SK-N-SH treated with all-trans-retinoic acid at 6 μM for 48 hours (cell line): ENCODE data around the gene OR10A3.

Source experiments
- ATAC-seq: fragments of 200-7000 bp; cut with Tn5 transposase; 3 replicates; pipeline ENCODE4 v1.9.1; 2020; ENCODE audit warnings: mild to moderate bottlenecking, moderate library complexity
- ARNTL ChIP-seq: fragments of 450-650 bp; formaldehyde crosslinking; IDR thresholded peaks from 2 replicates; pipeline ENCODE4 v1.5.0; 2020; ENCODE audit warnings: low read depth, mild to moderate bottlenecking, moderate library complexity, borderline replicate concordance
- BACH2 ChIP-seq: fragments of 250-450 bp; sonication (Bioruptor Pico); IDR thresholded peaks from 2 replicates; pipeline ENCODE4 v1.9.0; 2021; ENCODE audit warnings: mild to moderate bottlenecking, borderline replicate concordance
- CSDC2 ChIP-seq: fragments of 250-450 bp; sonication (Bioruptor Pico); IDR thresholded peaks from 2 replicates; pipeline ENCODE4 v1.5.0; 2020; ENCODE audit warnings: mild to moderate bottlenecking, moderate library complexity
- ESRRG ChIP-seq: fragments of 250-450 bp; sonication (Bioruptor Pico); IDR thresholded peaks from 2 replicates; pipeline ENCODE4 v1.6.1; 2021; ENCODE audit warnings: mild to moderate bottlenecking
- GLIS3 ChIP-seq: fragments of 250-450 bp; sonication (Bioruptor Pico); IDR thresholded peaks from 2 replicates; pipeline ENCODE4 v1.5.0; 2020; ENCODE audit warnings: mild to moderate bottlenecking, moderate library complexity
- ISL1 ChIP-seq: fragments of 250-450 bp; sonication (Bioruptor Pico); IDR thresholded peaks from 2 replicates; pipeline ENCODE4 v2.1.2; 2022; ENCODE audit warnings: mild to moderate bottlenecking, moderate library complexity
- OSR1 ChIP-seq: fragments of 250-450 bp; sonication (Bioruptor Pico); IDR thresholded peaks from 2 replicates; pipeline ENCODE4 v1.8.0; 2022; ENCODE audit warnings: moderate library complexity, mild to moderate bottlenecking, inconsistent platforms
- PPARA ChIP-seq: fragments of 250-450 bp; sonication (Bioruptor Pico); IDR thresholded peaks from 2 replicates; pipeline ENCODE4 v1.5.0; 2020; ENCODE audit warnings: mild to moderate bottlenecking, borderline replicate concordance
- RARB ChIP-seq: fragments of 250-450 bp; sonication (Bioruptor Pico); IDR thresholded peaks from 2 replicates; pipeline ENCODE4 v1.8.0; 2021; ENCODE audit warnings: mild to moderate bottlenecking, moderate library complexity
- SNAI2 ChIP-seq: fragments of 250-450 bp; sonication (Bioruptor Pico); IDR thresholded peaks from 2 replicates; pipeline ENCODE4 v1.5.0; 2020; ENCODE audit warnings: mild to moderate bottlenecking, moderate library complexity
- TCF4 ChIP-seq: fragments of 250-450 bp; sonication (Bioruptor Pico); IDR thresholded peaks from 2 replicates; pipeline ENCODE4 v1.8.0; 2021; ENCODE audit warnings: mild to moderate bottlenecking, moderate library complexity, borderline replicate concordance
- TOX ChIP-seq: fragments of 250-450 bp; sonication (Bioruptor Pico); IDR thresholded peaks from 2 replicates; pipeline ENCODE4 v1.8.0; 2021; ENCODE audit warnings: mild to moderate bottlenecking, moderate library complexity, borderline replicate concordance
- ZC3H10 ChIP-seq: fragments of 250-450 bp; sonication (Bioruptor Pico); IDR thresholded peaks from 2 replicates; pipeline ENCODE4 v1.5.1; 2021; ENCODE audit warnings: mild to moderate bottlenecking, moderate library complexity
- ZFP3 ChIP-seq: fragments of 250-450 bp; sonication (Bioruptor Pico); IDR thresholded peaks from 2 replicates; pipeline ENCODE4 v1.5.0; 2020; ENCODE audit warnings: mild to moderate bottlenecking, moderate library complexity
- ZFP30 ChIP-seq: fragments of 450-650 bp; formaldehyde crosslinking; IDR thresholded peaks from 2 replicates; pipeline ENCODE4 v1.5.0; 2022; ENCODE audit warnings: mild to moderate bottlenecking, moderate library complexity
- ZNF565 ChIP-seq: fragments of 450-650 bp; formaldehyde crosslinking; conservative IDR thresholded peaks from 2 replicates; pipeline ENCODE4 v1.5.0; 2020; ENCODE audit warnings: low read depth, mild to moderate bottlenecking, moderate library complexity
- ZNF70 ChIP-seq: fragments of 450-650 bp; formaldehyde crosslinking; IDR thresholded peaks from 2 replicates; pipeline ENCODE4 v1.5.0; 2020; ENCODE audit warnings: mild to moderate bottlenecking, moderate library complexity
- ZNF8 ChIP-seq: fragments of 450-650 bp; formaldehyde crosslinking; IDR thresholded peaks from 2 replicates; pipeline ENCODE4 v1.5.0; 2020; ENCODE audit warnings: mild to moderate bottlenecking, moderate library complexity
- TF ChIP-seq, protein P1 (sequence below): fragments of 250-450 bp; sonication (Bioruptor Pico); IDR thresholded peaks from 2 replicates; pipeline ENCODE4 v1.8.0; 2021; ENCODE audit warnings: low read depth, mild to moderate bottlenecking, moderate library complexity, borderline replicate concordance
- TF ChIP-seq, protein P2 (sequence below): fragments of 250-450 bp; sonication (Bioruptor Pico); IDR thresholded peaks from 2 replicates; pipeline ENCODE4 v1.8.0; 2020; ENCODE audit warnings: mild to moderate bottlenecking, moderate library complexity, borderline replicate concordance
- TF ChIP-seq, protein P3 (sequence below): fragments of 250-450 bp; sonication (Bioruptor Pico); IDR thresholded peaks from 2 replicates; pipeline ENCODE4 v1.5.1; 2021; ENCODE audit warnings: mild to moderate bottlenecking, moderate library complexity
- TF ChIP-seq, protein P4 (sequence below): fragments of 250-450 bp; sonication (Bioruptor Pico); IDR thresholded peaks from 2 replicates; pipeline ENCODE4 v1.5.0; 2020; ENCODE audit warnings: mild to moderate bottlenecking, moderate library complexity

Gene OR10A3

DNA sequence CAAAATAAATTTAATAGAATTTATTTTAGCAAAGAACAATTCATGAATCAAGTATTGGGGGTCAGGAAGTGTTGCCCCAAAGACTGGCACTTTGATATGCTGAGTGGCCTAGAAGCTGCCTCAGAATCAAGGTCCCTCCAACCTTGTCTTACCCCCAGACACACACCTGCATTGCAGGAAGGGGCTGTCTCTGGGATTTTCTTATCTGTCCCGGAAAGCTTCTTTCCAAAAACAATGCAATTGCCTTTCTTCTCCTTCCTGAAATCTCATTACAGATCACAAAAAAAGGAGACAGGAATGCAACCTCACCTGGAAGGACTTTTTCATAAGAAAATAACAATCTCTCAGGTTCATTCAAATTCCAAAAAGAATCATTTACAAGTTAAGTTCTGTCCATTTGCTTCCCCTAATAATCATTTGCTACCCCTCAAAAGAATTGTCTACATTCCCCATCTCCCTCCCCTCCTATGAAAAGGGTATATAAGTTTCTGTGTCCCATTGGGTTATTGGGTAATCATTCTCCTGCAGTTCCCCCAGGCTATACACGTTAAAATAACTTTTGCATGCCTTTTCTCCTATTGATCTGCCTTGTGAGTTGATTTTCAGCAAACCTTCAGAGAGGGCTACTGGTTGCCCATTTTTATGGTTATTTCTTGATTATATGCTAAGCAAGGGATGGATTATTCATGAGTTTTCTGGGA is 31.8 kb downstream of the OR10A3 start:
- no peak for TF ChIP-seq TOX
- TF ChIP-seq OSR1 (CRISPR knock-in tag): no peak
- TF ChIP-seq, protein P1, sequence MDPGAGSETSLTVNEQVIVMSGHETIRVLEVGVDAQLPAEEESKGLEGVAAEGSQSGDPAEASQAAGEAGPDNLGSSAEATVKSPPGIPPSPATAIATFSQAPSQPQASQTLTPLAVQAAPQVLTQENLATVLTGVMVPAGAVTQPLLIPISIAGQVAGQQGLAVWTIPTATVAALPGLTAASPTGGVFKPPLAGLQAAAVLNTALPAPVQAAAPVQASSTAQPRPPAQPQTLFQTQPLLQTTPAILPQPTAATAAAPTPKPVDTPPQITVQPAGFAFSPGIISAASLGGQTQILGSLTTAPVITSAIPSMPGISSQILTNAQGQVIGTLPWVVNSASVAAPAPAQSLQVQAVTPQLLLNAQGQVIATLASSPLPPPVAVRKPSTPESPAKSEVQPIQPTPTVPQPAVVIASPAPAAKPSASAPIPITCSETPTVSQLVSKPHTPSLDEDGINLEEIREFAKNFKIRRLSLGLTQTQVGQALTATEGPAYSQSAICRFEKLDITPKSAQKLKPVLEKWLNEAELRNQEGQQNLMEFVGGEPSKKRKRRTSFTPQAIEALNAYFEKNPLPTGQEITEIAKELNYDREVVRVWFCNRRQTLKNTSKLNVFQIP (CRISPR knock-in tag): no peak
- no peak for ATAC-seq

DNA sequence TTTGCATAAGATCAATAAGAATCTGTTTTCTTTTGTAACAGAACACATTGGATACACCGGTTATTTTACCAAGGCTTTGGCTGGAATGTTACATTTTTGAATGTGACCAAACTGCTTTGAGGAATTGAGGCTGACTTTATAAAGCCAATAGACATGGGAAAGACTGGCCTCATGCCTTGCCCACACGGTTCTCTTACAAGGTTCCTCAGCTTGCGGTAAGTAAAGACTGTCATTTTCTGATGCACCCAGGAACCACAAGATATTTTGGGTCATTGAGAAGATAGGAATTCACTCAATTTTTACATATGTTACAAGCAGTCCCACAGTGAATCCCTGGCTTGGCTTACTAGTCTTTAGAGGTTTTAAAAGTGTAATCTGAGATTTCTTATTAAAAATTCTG is 34.4 kb downstream of the OR10A3 start:
- no peak for TF ChIP-seq ISL1 (CRISPR knock-in tag)
- TF ChIP-seq, protein P1 (CRISPR knock-in tag): no peak
- no peak for ATAC-seq

DNA sequence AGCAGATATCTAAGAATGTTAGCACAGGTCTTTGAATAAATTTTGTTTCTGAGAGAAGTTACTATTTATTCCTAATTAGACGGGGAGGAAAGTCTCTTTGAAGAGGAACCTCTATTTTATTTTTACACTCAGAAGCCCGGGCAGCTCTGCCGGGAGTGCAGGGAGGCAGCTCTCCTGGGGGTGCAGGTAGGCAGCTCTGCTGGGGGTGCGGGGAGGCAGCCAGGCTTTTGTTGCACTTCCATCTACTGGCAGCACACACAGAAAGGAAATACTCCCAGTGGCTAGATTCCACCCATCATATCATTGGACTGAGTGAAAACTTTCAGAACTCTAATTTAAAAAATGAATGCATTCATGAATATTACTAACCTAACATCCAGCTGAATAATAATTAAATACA is 35.0 kb downstream of the OR10A3 start:
- no peak for ATAC-seq
- TF ChIP-seq ZNF70 (CRISPR knock-in tag) (no peak), BACH2 (CRISPR knock-in tag) (no peak), ZFP3 (CRISPR knock-in tag) (no peak), ZNF8 (CRISPR knock-in tag) (no peak)
- TF ChIP-seq, all 23 proteins: peak for 0

DNA sequence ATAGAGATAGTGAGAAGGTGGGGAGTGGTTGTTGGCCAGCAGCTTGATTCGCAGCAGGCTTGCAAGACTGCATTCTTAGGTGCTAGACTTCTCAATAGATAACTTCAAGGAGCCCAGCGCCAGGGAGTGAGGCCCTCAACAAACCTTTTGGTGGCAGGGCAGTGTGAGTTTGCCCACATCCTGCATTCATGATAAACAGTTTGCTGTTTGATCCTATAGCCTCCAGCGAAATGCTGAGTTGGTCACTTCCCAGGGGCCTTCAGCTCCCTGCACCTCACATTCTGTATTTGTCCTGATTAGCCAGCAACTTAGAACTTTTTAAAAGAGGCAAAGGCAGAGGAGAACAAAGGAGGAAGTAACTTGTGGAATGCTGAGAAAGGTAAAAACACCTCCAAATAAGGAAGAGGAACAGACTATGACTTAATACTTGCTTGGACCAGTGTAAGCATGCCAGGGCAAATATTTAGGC is 35.5 kb downstream of the OR10A3 start:
- no peak for ATAC-seq
- TF ChIP-seq, protein P2, sequence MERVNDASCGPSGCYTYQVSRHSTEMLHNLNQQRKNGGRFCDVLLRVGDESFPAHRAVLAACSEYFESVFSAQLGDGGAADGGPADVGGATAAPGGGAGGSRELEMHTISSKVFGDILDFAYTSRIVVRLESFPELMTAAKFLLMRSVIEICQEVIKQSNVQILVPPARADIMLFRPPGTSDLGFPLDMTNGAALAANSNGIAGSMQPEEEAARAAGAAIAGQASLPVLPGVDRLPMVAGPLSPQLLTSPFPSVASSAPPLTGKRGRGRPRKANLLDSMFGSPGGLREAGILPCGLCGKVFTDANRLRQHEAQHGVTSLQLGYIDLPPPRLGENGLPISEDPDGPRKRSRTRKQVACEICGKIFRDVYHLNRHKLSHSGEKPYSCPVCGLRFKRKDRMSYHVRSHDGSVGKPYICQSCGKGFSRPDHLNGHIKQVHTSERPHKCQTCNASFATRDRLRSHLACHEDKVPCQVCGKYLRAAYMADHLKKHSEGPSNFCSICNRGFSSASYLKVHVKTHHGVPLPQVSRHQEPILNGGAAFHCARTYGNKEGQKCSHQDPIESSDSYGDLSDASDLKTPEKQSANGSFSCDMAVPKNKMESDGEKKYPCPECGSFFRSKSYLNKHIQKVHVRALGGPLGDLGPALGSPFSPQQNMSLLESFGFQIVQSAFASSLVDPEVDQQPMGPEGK (CRISPR knock-in tag): no peak
- no peak for TF ChIP-seq SNAI2 (CRISPR knock-in tag)
- no peak for TF ChIP-seq RARB (CRISPR knock-in tag)
- TF ChIP-seq ZFP30 (CRISPR knock-in tag): no peak
- no peak for TF ChIP-seq ISL1 (CRISPR knock-in tag)
- no peak for TF ChIP-seq GLIS3 (CRISPR knock-in tag)
- TF ChIP-seq ZNF565: no peak
- TF ChIP-seq BACH2 (CRISPR knock-in tag): no peak
- TF ChIP-seq ZNF70 (CRISPR knock-in tag): no peak
- no peak for TF ChIP-seq ZC3H10 (CRISPR knock-in tag)
- TF ChIP-seq ARNTL (CRISPR knock-in tag): no peak
- no peak for TF ChIP-seq ZNF8 (CRISPR knock-in tag)
- TF ChIP-seq, protein P1 (CRISPR knock-in tag): no peak
- no peak for TF ChIP-seq ZFP3 (CRISPR knock-in tag)
- TF ChIP-seq OSR1 (CRISPR knock-in tag): no peak
- TF ChIP-seq ESRRG: no peak
- TF ChIP-seq TCF4 (CRISPR knock-in tag): no peak

DNA sequence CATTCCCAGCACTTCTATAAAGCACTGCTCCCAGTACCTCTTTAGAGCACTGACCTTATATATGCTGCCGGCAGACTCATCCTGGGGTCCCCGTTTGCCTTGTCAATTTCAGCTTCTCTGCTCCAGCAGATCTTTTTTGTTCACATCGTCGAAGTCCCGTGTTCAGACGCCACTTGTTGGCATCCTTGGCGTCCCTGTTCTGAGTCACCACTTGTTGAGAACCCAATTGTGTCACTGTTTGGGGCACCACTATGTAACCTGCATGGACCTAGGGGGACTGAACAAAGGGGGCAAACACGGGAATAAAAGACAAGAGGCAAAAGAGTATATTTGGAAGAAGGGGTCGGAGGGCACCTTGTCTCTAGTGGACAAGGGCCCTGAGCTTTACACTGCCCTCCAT is 36.0 kb downstream of the OR10A3 start:
- ATAC-seq: no peak; the same call in 2 of the 3 replicates
- TF ChIP-seq ZNF565 (no peak), ISL1 (CRISPR knock-in tag) (no peak), ZFP30 (CRISPR knock-in tag) (no peak), ZFP3 (CRISPR knock-in tag) (no peak), CSDC2 (CRISPR knock-in tag) (no peak), PPARA (CRISPR knock-in tag) (no peak), OSR1 (CRISPR knock-in tag) (no peak)
- TF ChIP-seq, protein P3, sequence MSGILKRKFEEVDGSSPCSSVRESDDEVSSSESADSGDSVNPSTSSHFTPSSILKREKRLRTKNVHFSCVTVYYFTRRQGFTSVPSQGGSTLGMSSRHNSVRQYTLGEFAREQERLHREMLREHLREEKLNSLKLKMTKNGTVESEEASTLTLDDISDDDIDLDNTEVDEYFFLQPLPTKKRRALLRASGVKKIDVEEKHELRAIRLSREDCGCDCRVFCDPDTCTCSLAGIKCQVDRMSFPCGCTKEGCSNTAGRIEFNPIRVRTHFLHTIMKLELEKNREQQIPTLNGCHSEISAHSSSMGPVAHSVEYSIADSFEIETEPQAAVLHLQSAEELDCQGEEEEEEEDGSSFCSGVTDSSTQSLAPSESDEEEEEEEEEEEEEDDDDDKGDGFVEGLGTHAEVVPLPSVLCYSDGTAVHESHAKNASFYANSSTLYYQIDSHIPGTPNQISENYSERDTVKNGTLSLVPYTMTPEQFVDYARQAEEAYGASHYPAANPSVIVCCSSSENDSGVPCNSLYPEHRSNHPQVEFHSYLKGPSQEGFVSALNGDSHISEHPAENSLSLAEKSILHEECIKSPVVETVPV (CRISPR knock-in tag): no peak
- TF ChIP-seq, protein P4, sequence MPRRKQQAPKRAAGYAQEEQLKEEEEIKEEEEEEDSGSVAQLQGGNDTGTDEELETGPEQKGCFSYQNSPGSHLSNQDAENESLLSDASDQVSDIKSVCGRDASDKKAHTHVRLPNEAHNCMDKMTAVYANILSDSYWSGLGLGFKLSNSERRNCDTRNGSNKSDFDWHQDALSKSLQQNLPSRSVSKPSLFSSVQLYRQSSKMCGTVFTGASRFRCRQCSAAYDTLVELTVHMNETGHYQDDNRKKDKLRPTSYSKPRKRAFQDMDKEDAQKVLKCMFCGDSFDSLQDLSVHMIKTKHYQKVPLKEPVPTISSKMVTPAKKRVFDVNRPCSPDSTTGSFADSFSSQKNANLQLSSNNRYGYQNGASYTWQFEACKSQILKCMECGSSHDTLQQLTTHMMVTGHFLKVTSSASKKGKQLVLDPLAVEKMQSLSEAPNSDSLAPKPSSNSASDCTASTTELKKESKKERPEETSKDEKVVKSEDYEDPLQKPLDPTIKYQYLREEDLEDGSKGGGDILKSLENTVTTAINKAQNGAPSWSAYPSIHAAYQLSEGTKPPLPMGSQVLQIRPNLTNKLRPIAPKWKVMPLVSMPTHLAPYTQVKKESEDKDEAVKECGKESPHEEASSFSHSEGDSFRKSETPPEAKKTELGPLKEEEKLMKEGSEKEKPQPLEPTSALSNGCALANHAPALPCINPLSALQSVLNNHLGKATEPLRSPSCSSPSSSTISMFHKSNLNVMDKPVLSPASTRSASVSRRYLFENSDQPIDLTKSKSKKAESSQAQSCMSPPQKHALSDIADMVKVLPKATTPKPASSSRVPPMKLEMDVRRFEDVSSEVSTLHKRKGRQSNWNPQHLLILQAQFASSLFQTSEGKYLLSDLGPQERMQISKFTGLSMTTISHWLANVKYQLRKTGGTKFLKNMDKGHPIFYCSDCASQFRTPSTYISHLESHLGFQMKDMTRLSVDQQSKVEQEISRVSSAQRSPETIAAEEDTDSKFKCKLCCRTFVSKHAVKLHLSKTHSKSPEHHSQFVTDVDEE (CRISPR knock-in tag): no peak
